IMR-90 (cell line): Measurements from ENCODE around the gene KRT76.

Experiments
- BHLHE40 ChIP-seq: fragments of 150-350 bp; IDR thresholded peaks from 2 replicates; pipeline ENCODE4 v1.6.1; 2016; ENCODE audit warnings: mild to moderate bottlenecking, low read depth, low read length
- CEBPB ChIP-seq: IDR thresholded peaks from 2 replicates; pipeline ENCODE4 v1.6.1; 2012; ENCODE audit warnings: low read depth, low read length, improper control_type of control experiment
- CHD1 ChIP-seq: IDR thresholded peaks from 2 replicates; pipeline ENCODE4 v1.6.1; 2012; ENCODE audit warnings: low read depth, low read length, improper control_type of control experiment
- MAZ ChIP-seq: IDR thresholded peaks from 2 replicates; pipeline ENCODE4 v1.6.1; 2012; ENCODE audit warnings: low read depth, mild to moderate bottlenecking, low read length, improper control_type of control experiment, moderate library complexity, borderline replicate concordance
- NFE2L2 ChIP-seq: fragments of 150-350 bp; IDR thresholded peaks from 2 replicates; pipeline ENCODE4 v1.6.1; 2016; ENCODE audit warnings: low read depth, mild to moderate bottlenecking, low read length
- POLR2A ChIP-seq: IDR thresholded peaks from 2 replicates; pipeline ENCODE4 v1.6.1; 2012; ENCODE audit warnings: mild to moderate bottlenecking, low read depth, low read length
- RAD21 ChIP-seq: IDR thresholded peaks from 2 replicates; pipeline ENCODE4 v1.6.1; 2012; ENCODE audit warnings: low read length, improper control_type of control experiment
- SMC3 ChIP-seq: fragments of 150-350 bp; IDR thresholded peaks from 2 replicates; pipeline ENCODE4 v1.6.1; 2016; ENCODE audit warnings: low read depth, mild to moderate bottlenecking, antibody characterized with exemption, low read length, moderate library complexity
- TF ChIP-seq, protein P1 (sequence below): fragments of 150-350 bp; IDR thresholded peaks from 2 replicates; pipeline ENCODE4 v1.6.1; 2017; ENCODE audit warnings: mild to moderate bottlenecking, antibody characterized with exemption, low read length, low read depth
- TF ChIP-seq, protein P2 (sequence below): conservative IDR thresholded peaks from 2 replicates; pipeline ENCODE4 v1.5.1; 2012; ENCODE audit warnings: mild to moderate bottlenecking, low read depth, low read length, improper control_type of control experiment
- TF ChIP-seq, protein P3 (sequence below): fragments of 150-350 bp; IDR thresholded peaks from 2 replicates; pipeline ENCODE4 v1.6.1; 2016; ENCODE audit warnings: low read depth, mild to moderate bottlenecking, low read length, moderate library complexity, borderline replicate concordance

DNA sequence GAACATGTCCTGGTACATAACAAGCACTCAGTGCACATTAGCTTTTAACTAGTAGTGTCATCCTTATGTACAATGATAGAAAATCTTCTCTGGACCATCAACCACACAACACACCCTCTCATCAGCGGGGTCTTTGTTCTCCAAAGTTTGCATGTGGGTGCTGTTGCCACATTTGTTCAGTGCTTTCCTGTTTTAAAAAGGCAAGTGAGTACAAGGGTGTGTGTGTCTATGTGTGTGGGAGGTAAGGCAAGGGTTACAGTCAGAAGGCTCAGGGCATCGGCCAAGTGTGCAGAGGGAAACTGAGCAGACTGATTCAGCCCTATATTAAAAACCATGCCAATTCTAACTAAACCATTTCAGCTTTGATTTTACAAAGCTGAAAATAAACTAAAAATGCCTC lies 17.9 kb downstream of the KRT76 start:
- TF ChIP-seq, protein P1, sequence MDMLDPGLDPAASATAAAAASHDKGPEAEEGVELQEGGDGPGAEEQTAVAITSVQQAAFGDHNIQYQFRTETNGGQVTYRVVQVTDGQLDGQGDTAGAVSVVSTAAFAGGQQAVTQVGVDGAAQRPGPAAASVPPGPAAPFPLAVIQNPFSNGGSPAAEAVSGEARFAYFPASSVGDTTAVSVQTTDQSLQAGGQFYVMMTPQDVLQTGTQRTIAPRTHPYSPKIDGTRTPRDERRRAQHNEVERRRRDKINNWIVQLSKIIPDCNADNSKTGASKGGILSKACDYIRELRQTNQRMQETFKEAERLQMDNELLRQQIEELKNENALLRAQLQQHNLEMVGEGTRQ: no peak
- TF ChIP-seq, protein P2, sequence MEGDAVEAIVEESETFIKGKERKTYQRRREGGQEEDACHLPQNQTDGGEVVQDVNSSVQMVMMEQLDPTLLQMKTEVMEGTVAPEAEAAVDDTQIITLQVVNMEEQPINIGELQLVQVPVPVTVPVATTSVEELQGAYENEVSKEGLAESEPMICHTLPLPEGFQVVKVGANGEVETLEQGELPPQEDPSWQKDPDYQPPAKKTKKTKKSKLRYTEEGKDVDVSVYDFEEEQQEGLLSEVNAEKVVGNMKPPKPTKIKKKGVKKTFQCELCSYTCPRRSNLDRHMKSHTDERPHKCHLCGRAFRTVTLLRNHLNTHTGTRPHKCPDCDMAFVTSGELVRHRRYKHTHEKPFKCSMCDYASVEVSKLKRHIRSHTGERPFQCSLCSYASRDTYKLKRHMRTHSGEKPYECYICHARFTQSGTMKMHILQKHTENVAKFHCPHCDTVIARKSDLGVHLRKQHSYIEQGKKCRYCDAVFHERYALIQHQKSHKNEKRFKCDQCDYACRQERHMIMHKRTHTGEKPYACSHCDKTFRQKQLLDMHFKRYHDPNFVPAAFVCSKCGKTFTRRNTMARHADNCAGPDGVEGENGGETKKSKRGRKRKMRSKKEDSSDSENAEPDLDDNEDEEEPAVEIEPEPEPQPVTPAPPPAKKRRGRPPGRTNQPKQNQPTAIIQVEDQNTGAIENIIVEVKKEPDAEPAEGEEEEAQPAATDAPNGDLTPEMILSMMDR: no peak
- TF ChIP-seq CEBPB (no peak), POLR2A (no peak), NFE2L2 (no peak), SMC3 (no peak), RAD21 (no peak), CHD1 (no peak), MAZ (no peak), BHLHE40 (no peak)
- TF ChIP-seq, protein P3, sequence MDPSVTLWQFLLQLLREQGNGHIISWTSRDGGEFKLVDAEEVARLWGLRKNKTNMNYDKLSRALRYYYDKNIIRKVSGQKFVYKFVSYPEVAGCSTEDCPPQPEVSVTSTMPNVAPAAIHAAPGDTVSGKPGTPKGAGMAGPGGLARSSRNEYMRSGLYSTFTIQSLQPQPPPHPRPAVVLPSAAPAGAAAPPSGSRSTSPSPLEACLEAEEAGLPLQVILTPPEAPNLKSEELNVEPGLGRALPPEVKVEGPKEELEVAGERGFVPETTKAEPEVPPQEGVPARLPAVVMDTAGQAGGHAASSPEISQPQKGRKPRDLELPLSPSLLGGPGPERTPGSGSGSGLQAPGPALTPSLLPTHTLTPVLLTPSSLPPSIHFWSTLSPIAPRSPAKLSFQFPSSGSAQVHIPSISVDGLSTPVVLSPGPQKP: no peak
